Dendritic cell treated with granulocyte-macrophage colony-stimulating factor and Interleukin-4, amounts not matched to agents 40 ng/mL and 50 ng/mL, for 4 days (primary cell): Measurements from ENCODE around the gene HTR6.
A peak's percentile ranks its signal among the peaks of the same experiment; 100 is the strongest.
"Not testable (repeated sequence)": the region's sequence is repeated elsewhere in the genome, so short reads cannot be mapped to it uniquely, and the experiment has no call there.

ENCODE experiments used
- H3K27ac Mint-ChIP-seq: one replicate; pipeline ENCODE4 v1.8.0; 2022; ENCODE audit warnings: mild to moderate bottlenecking, mixed read lengths
- H3K27me3 Mint-ChIP-seq: one replicate; pipeline ENCODE4 v1.8.0; 2022; ENCODE audit warnings: mild to moderate bottlenecking, mixed read lengths
- H3K36me3 Mint-ChIP-seq: one replicate; pipeline ENCODE4 v1.8.0; 2022; ENCODE audit warnings: low read depth, mixed read lengths
- H3K4me1 Mint-ChIP-seq: one replicate; pipeline ENCODE4 v1.8.0; 2022; ENCODE audit warnings: low read depth, mixed read lengths
- H3K4me3 Mint-ChIP-seq: one replicate; pipeline ENCODE4 v1.8.0; 2022; ENCODE audit warnings: mild to moderate bottlenecking, moderate library complexity, mixed read lengths
- H3K9me3 Mint-ChIP-seq: one replicate; pipeline ENCODE4 v1.8.0; 2022; ENCODE audit warnings: mixed read lengths
- intact Hi-C: fragments of 100-400 bp; cut with micrococcal nuclease; formaldehyde crosslinking; loops from one replicate; pipeline ENCODE4 v1.15.0; 2022

Gene HTR6

DNA sequence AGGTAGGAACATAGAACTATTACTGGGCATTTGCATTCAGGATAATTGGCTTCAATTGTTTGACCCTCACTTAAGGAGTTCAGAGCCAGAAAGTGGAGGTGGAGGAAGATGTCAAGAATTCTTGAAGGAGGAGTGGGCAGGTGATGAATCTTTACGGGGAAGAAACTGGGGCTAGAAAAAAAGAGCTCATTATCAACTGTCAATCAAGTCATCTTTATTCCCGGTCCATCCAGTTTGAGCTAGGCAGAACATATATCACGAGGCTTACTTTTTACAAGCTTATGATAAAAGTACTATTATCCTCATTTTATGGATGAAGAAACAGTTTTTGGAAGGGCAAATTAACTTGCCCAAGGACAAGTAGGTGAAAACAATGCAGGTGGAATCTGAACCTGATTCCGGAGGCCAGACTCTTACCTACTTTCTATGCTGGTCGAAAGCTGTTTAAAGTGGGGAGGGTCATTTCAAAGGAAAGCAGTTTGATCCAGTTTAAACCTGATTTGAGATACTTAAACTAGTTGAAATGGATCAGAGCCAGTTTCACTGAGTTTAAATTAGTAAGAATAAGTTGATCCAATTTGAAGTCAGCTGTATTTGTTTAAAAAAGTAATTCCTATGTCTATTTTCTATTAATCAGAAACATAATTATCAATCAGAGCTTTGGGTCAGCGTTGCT is 33.8 kb upstream of the HTR6 start:
- no peak overlapping the region for H3K4me3 Mint-ChIP-seq
- no peaks in the 10 kb centered on the region for H3K9me3 Mint-ChIP-seq
- no peaks in the 10 kb centered on the region for H3K27me3 Mint-ChIP-seq
- H3K27ac Mint-ChIP-seq = no peak overlapping the region
- intact Hi-C loops = no loop called here
- peaks cover 42% of the 10 kb centered on the region for H3K36me3 Mint-ChIP-seq
- H3K4me1 Mint-ChIP-seq = no peaks in the 10 kb centered on the region

DNA sequence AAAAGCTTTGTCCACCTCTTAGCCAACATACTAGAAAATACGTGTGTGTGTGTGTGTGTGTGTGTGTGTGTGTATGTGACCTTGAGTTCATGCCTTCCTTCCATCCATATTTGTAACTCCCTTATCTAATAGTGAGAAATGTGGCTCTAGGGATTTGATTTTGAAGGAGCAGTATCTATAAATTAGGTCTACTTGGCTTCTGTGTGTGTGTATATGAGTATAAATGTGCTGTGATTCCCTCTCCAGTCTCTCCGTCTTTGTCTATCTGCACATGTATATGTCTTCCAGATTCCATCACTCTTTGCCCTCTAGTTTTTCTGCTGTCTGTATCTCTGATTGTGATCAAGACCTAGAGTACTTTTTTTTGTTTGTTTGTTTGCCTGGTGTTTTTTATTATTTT is 32.5 kb upstream of the HTR6 start:
- Mint-ChIP-seq H3K9me3 (no peaks in the 10 kb centered on the region), H3K4me1 (no peaks in the 10 kb centered on the region), H3K27me3 (peaks cover 3% of the 10 kb centered on the region), H3K27ac (no peak overlapping the region), H3K4me3 (no peak overlapping the region), H3K36me3 (peaks cover 28% of the 10 kb centered on the region)
- intact Hi-C loops = no loop called here

DNA sequence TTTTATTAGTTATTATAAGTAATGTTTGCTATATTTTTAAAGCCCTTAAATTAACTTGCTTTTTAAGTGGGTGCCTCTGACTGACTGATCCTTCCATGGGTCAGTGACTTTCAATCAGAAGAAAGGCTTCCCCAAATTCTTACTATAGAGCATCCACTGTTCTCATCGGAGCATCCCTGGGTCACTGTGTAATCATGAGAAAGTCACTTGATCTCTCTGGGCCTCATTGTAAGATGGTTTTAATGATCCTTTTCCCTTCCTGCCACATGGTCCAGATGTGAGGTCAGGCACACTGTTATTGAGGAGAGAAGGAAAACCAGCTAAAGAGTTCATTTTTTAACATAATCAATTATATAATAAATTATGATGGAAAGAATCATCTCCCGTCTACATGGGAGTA is 31.6 kb upstream of the HTR6 start:
- intact Hi-C loops = no loop called here
- Mint-ChIP-seq H3K27me3 (peaks cover 5% of the 10 kb centered on the region), H3K27ac (no peak overlapping the region), H3K36me3 (peaks cover 20% of the 10 kb centered on the region), H3K4me1 (no peaks in the 10 kb centered on the region), H3K9me3 (no peaks in the 10 kb centered on the region), H3K4me3 (no peak overlapping the region)

DNA sequence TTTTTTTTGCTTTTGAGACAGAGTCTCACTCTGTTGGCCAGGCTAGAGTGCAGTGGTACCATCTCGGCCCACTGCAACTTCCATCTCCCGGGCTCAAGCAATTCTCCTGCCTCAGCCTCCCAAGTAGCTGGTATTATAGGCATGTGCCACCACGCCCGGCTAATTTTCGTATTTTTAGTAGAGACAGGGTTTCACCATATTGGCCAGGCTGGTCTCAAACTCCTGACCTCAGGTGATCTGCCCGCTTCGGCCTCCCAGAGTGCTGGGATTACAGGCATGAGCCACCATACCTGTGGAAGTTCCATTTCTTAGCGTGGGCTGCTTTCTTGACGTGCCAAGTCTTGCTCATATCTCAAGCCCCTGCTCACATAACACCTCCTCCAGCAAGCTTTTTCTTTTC is 29.6 kb upstream of the HTR6 start:
- H3K4me3 Mint-ChIP-seq, H3K27ac Mint-ChIP-seq, intact Hi-C loops, H3K4me1 Mint-ChIP-seq, H3K36me3 Mint-ChIP-seq, H3K9me3 Mint-ChIP-seq: not testable (repeated sequence)
- peaks cover 12% of the 10 kb centered on the region for H3K27me3 Mint-ChIP-seq

DNA sequence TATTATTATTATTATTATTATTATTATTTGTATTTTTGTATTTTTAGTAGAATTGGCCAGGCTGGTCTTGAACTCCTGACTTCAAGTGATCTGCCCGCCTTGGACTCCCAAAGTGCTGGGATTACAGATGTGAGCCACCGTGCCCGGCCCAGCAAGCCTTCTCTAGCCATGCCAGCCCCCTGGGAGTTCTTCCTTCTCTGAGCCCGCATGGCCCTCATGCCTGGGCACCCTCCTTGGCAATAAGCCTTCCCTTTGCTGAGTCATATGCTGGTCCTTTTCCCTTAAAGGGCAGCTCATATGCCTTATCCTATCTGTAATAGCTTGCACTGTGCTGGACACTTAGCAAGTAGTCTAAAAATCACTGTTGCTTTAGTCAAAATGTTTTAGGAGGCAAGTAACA is 29.0 kb upstream of the HTR6 start:
- Mint-ChIP-seq H3K27ac (no peak overlapping the region), H3K9me3 (no peaks in the 10 kb centered on the region), H3K36me3 (no peaks in the 10 kb centered on the region), H3K27me3 (peaks cover 18% of the 10 kb centered on the region), H3K4me1 (no peaks in the 10 kb centered on the region), H3K4me3 (no peak overlapping the region)
- intact Hi-C loops = no loop called here

DNA sequence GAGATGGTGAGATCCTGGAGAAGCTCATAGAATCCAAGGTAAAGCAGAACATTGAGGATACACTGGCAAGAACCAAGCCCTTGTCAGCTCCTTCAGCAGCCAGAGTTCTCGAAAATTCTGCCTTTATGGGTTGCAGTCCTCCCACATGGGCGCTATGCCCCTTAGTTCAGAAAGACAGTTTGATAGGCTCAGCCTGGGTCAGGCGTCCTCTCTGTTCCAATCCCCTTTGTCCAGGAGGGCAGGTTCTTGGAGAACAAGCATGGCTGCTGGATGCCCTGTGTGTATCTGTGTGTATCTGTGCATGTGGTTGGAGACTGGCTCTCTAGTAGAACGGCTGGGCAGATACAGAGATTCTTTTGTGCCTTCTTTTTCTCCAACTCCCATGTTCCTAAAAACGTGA is 28.6 kb upstream of the HTR6 start:
- Mint-ChIP-seq H3K27me3 (peaks cover 22% of the 10 kb centered on the region), H3K4me3 (no peak overlapping the region), H3K4me1 (no peaks in the 10 kb centered on the region), H3K36me3 (no peaks in the 10 kb centered on the region), H3K27ac (no peak overlapping the region), H3K9me3 (no peaks in the 10 kb centered on the region)
- intact Hi-C loops = no loop called here

DNA sequence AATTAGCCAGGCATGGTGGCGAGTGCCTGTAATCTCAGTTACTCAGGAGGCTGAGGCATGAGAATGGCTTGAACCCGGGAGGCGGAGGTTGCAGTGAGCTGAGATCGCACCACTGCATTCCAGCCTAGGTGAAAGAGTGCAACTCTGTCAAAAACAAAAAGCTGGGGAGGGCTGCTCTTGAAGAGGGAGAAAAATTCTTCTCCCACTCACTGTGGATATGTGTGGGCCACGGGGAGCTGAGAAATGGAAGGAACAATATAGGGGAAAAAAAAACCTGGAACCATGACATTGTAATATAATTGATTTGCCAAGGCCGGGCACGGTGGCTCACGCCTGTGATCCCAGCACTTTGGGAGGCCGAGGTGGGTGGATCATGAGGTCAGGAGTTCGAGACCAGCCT is 27.9 kb upstream of the HTR6 start:
- H3K9me3 Mint-ChIP-seq, H3K27ac Mint-ChIP-seq, H3K4me3 Mint-ChIP-seq, H3K36me3 Mint-ChIP-seq, intact Hi-C loops, H3K4me1 Mint-ChIP-seq: not testable (repeated sequence)
- peaks cover 29% of the 10 kb centered on the region for H3K27me3 Mint-ChIP-seq

DNA sequence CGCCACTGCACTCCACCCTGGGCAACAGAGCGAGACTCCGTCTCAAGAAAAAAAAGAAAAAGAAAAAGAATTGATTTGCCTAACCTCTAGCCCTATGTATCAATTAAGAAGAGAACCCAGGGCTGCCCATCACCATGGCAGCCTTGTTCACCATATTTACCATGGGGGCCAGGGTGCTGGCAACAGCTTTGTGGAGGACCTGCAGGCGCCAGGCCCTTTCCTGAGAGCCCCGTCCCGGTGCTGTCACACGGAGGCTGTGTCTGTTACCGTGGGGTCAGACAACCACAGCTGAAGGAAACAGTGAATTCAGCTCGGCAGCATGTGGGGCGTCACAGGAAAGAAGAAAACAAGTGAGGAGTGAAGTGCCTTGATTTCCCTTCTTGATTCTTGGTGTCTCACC is 27.1 kb upstream of the HTR6 start:
- Mint-ChIP-seq H3K27ac (no peak overlapping the region), H3K27me3 (peaks cover 37% of the 10 kb centered on the region), H3K4me3 (no peak overlapping the region), H3K9me3 (no peaks in the 10 kb centered on the region), H3K36me3 (no peaks in the 10 kb centered on the region), H3K4me1 (no peaks in the 10 kb centered on the region)
- intact Hi-C loops = no loop called here

DNA sequence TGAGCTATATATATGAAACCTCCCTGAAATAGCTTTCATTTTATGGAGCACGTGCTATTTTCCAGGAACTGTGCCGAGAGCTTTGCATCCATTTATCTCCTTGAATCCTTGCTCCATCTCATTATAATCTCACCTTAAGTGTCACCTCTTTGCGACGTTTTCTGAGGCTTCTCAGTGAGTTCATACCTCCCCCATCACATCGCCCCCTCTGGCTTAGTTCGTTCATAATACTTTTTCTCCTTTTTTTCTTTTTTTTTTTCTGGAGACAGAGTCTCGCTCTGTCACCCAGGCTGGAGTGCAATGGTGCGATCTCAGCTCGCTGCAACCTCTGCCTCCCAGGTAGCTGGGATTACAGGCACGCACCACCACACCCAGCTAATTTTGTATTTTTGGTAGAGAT is 25.4 kb upstream of the HTR6 start:
- intact Hi-C loops, H3K4me1 Mint-ChIP-seq, H3K9me3 Mint-ChIP-seq, H3K27ac Mint-ChIP-seq, H3K4me3 Mint-ChIP-seq, H3K36me3 Mint-ChIP-seq: not testable (repeated sequence)
- peaks cover 49% of the 10 kb centered on the region for H3K27me3 Mint-ChIP-seq

DNA sequence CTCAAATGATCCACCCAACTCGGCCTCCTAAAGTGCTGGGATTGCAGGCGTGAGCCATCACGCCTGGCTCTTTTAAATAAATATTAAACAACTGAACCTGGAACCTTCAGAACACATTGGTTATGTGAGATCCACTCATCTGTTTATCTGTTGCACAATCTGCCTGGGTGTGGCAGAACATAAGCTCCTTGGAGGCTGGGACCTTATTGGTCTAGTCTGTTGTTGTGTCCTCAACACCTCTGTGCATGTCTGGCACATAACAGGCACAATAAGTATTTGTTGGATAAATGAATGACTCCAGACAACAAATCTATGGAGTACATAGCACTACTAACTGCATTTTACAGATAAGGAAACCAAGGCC is 24.7 kb upstream of the HTR6 start:
- intact Hi-C loops = no loop called here
- Mint-ChIP-seq H3K36me3 (no peaks in the 10 kb centered on the region), H3K4me1 (peaks cover 14% of the 10 kb centered on the region), H3K4me3 (no peak overlapping the region), H3K27me3 (peaks cover 53% of the 10 kb centered on the region), H3K27ac (no peak overlapping the region), H3K9me3 (no peaks in the 10 kb centered on the region)

DNA sequence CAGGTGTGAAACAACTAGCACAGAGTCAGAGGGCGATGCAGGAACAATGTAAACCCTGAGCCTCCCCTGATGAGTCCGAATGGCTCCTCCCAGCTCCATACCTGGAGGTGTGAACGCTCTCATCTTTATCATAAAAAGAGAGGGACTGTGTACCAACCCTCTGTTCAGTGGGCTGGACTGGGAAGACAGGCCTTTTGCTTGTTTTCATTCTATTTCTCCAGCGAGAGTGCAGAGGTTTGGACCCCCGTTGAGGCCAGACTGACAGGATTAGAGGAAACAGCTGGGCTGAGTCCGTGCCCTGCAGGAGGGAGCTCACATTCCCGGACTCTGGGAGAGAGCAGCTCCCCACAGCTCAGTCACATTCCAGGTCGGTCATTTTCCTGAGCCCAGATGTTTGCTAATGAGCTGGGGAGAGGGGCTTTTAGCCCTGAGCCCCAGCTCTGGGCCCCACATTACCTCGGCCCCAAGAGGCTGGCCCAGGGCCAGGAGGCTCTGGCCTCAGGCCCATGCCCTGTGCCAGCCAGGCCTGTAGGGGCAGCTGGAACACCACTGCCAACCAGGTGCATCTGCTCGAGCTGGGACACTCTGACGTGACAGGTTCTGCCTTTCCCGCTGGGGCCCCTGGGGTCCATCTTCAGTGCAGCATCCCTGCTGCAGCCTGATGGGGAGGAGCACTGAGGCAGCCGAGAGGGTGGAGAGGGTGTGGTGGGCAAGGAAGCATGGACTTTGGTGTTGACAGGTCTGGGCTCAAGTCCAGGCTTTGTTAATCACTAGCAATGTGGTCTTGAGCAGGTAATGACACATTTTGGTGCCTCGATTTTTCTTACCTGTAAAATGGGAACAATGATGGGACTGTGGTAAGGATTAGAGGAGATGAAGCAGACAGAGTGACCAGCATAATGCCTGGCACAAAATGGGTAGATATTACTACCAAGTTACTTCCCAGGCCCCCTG is 24.0 kb upstream of the HTR6 start:
- no peaks in the 10 kb centered on the region for H3K36me3 Mint-ChIP-seq
- no peaks in the 10 kb centered on the region for H3K9me3 Mint-ChIP-seq
- H3K4me3 Mint-ChIP-seq = no peak overlapping the region
- peaks cover 17% of the 10 kb centered on the region for H3K4me1 Mint-ChIP-seq
- intact Hi-C loops = no loop called here
- no peak overlapping the region for H3K27ac Mint-ChIP-seq
- H3K27me3 Mint-ChIP-seq = peaks cover 59% of the 10 kb centered on the region

DNA sequence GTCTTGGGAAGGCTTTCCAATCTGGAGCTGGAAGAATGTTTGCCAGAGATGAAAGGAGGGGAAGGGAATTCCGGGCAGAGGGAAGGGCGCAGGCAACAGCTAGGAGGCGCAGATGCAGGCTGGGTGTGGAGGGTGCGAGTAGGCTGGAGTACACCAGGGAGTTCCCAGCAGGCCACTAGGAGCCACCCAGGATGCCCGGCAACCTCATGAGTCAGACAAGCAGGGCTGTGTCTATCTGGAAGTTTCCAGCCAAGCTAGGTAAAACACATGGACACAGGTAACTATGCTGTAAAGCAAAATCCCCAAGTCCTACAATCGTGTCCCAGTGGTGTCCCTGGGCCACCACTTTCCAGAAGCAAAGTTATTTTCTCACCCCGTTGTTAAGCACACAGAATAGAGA is 21.6 kb upstream of the HTR6 start:
- Mint-ChIP-seq H3K9me3 (no peaks in the 10 kb centered on the region), H3K27ac (no peak overlapping the region), H3K4me1 (peaks cover 28% of the 10 kb centered on the region), H3K27me3 (peaks cover 79% of the 10 kb centered on the region), H3K4me3 (no peak overlapping the region), H3K36me3 (no peaks in the 10 kb centered on the region)
- intact Hi-C loops = no loop called here

DNA sequence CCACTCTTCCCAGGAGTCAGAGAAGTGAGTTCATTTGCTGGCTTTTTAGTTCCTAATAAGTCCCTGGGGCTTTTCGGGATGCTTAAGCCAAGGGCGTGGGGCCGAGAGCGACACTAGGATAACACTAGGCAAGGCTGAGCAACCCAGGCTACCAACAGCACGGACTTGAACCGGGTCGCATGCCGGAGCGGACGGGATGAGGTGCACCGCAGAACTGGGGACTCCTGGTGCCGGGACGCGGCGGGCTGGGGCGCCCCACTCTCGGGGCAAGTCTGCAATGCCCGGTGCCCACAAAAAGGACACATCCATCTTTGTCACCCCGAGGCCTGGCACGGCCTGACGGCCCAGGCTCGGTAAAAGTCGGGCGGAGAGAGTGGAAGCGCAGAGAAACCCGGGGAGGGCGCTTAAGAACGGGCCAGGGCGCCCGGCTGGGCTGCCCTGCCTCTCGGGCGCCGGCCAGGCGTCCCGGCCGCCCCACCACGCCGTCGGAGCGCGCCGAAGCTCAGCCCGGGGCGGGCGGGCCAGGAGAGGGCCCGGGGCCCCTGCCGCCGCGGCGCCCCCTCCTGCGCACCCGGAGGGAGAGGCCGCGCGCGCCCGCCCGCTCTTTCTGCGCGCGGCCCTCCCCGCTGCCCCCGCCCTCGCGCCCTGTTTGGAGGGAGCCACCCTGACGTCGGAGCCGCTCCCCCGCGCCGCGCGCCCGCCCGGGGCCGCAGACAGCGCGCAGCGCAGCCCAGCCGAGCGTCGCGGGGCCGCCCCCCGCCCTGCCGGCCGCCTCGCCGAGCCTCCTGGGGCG is 20.9 kb upstream of the HTR6 start, which contains the start of gene NBL1:
TSS of gene NBL1 (plus strand) at position 710 of the 793 bp plus-strand sequence. CDS start 10,720 bp downstream, outside the sequence.
- Mint-ChIP-seq H3K27ac (peak within 1 kb of the TSS; percentile 2), H3K4me3 (peak within 1 kb of the TSS; percentile 77), H3K36me3 (no peaks in the 10 kb centered on the region), H3K9me3 (no peaks in the 10 kb centered on the region), H3K27me3 (peaks cover 81% of the 10 kb centered on the region), H3K4me1 (peaks cover 28% of the 10 kb centered on the region)
- intact Hi-C loops = no loop called here

DNA sequence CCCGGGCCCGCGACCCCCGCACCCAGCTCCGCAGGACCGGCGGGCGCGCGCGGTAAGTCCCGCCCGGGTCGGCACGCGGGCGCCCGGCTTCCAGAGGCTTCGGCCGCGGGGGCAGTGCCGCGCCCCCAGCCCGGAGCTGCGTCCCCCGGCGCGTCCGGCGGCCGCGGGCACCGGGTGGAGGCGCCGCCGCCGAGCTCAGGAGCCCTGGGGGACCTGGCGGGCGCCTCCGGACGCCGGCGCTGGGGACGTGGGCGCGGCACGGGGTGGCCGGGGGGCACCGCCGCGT is 20.3 kb upstream of the HTR6 start:
- Mint-ChIP-seq H3K36me3 (no peaks in the 10 kb centered on the region), H3K27me3 (peaks cover 80% of the 10 kb centered on the region), H3K9me3 (no peaks in the 10 kb centered on the region), H3K4me1 (peaks cover 28% of the 10 kb centered on the region), H3K4me3 (no peak overlapping the region), H3K27ac (no peak overlapping the region)
- intact Hi-C loops = no loop called here
